ENCODE results near the gene PHLDB3. TPM values are rescaled to one million over a fixed set of nuclear protein-coding genes. Genes with fewer than 3 reads are reported as not detected.

The PHLDB3 gene
- total and polyA plus RNA-seq, 2 of the 13 experiments (the other 11 are each of a cell fraction or from before 2014, with no cell fraction given): 11.3 to 14.5 TPM

GRCh38 chr19:43503501-43504425 lies 783 bp downstream of the PHLDB3 start (continued):
- TF ChIP-seq ZFP36L1 (CRISPR knock-in tag; IDR thresholded peaks at IDR 0.05) (peak; percentile 8; the same call in 1 of the 2 replicates), ZNF34 (CRISPR knock-in tag; IDR thresholded peaks at IDR 0.05; ENCODE audit: borderline replicate concordance) (no peak), IRF9 (CRISPR knock-in tag; IDR thresholded peaks at IDR 0.05; ENCODE audit: borderline replicate concordance) (no peak; the same call in 1 of the 2 replicates), HNF1B (CRISPR knock-in tag; IDR thresholded peaks at IDR 0.05) (no peak), RFX3 (CRISPR knock-in tag; IDR thresholded peaks at IDR 0.05) (no peak), ZNF761 (CRISPR knock-in tag; conservative IDR thresholded peaks at IDR 0.05) (no peak), REPIN1 (CRISPR knock-in tag; IDR thresholded peaks at IDR 0.05; ENCODE audit: borderline replicate concordance, low read depth) (no peak), JDP2 (CRISPR knock-in tag; IDR thresholded peaks at IDR 0.05; ENCODE audit: borderline replicate concordance) (no peak), RFX1 (IDR thresholded peaks at IDR 0.05) (no peak), NR3C1 (CRISPR knock-in tag; IDR thresholded peaks at IDR 0.05) (no peak), CHCHD3 (CRISPR knock-in tag; IDR thresholded peaks at IDR 0.05) (no peak), ZEB1 (IDR thresholded peaks at IDR 0.05; ENCODE audit: insufficient replicate concordance, low read depth) (peak; percentile 53), REXO4 (CRISPR knock-in tag; IDR thresholded peaks at IDR 0.05; ENCODE audit: borderline replicate concordance) (no peak), GABPA (IDR thresholded peaks at IDR 0.05; ENCODE audit: low read depth, low read length) (no peak), GABPA (CRISPR knock-in tag; IDR thresholded peaks at IDR 0.05; ENCODE audit: low read depth) (no peak), ADNP (CRISPR knock-in tag; IDR thresholded peaks at IDR 0.05) (no peak), AKAP8 (CRISPR knock-in tag; IDR thresholded peaks at IDR 0.05) (no peak), SNAPC2 (CRISPR knock-in tag; IDR thresholded peaks at IDR 0.05) (no peak), ZNF430 (CRISPR knock-in tag; IDR thresholded peaks at IDR 0.05) (0 out of 2 replicates have a peak, but pooled peaks have one; percentile 42), PRDM4 (CRISPR knock-in tag; IDR thresholded peaks at IDR 0.05; ENCODE audit: borderline replicate concordance) (no peak), CSRNP2 (CRISPR knock-in tag; conservative IDR thresholded peaks at IDR 0.05; ENCODE audit: low read depth) (no peak), HNF4A (CRISPR knock-in tag; IDR thresholded peaks at IDR 0.05) (no peak), MBNL3 (CRISPR knock-in tag; conservative IDR thresholded peaks at IDR 0.05) (no peak), TOPORS (CRISPR knock-in tag; IDR thresholded peaks at IDR 0.05) (peak; percentile 9; the same call in 1 of the 2 replicates)
